PFSK-1 (cell line): ENCODE results near the gene SALL1.

Source experiments
- POLR2AphosphoS5 ChIP-seq: IDR thresholded peaks from 2 replicates; pipeline ENCODE4 v1.6.1; 2012; ENCODE audit warnings: low read depth, mild to moderate bottlenecking, control low read depth, low read length, moderate library complexity
- SIN3A ChIP-seq: IDR thresholded peaks from 2 replicates; pipeline ENCODE4 v1.6.1; 2012; ENCODE audit warnings: mild to moderate bottlenecking, low read length, moderate library complexity, borderline replicate concordance; ENCODE audit not compliant: insufficient read depth
- TAF1 ChIP-seq: IDR thresholded peaks from 2 replicates; pipeline ENCODE4 v1.6.1; 2012; ENCODE audit warnings: low read length, control low read depth, borderline replicate concordance; ENCODE audit not compliant: insufficient read depth

- TF ChIP-seq SIN3A = no peak
- no peak for TF ChIP-seq TAF1
- no peak for TF ChIP-seq POLR2AphosphoS5
These were observed 30.2 kb downstream of the SALL1 start for GRCh38 chr16:51120730-51121347.
